Hepatocyte (in vitro differentiated cells): Measurements from ENCODE around the gene STYK1. TPM values are rescaled to one million over a fixed set of nuclear protein-coding genes. Genes with fewer than 3 reads are reported as not detected.

Experiments used
- DNase-seq: peaks from one replicate; pipeline ENCODE4 v3.0.0-alpha.2; 2016; ENCODE audit warnings: low spot score
- H2AFZ ChIP-seq: fragments of 200-600 bp; sonication (generic); 2 replicates; pipeline ENCODE4 v1.6.0; 2016; ENCODE audit warnings: antibody characterized with exemption, mild to moderate bottlenecking
- H3K27ac ChIP-seq: fragments of 200-600 bp; sonication (generic); 2 replicates; pipeline ENCODE4 v1.5.1; 2016; ENCODE audit warnings: mild to moderate bottlenecking
- H3K27me3 ChIP-seq: fragments of 200-600 bp; sonication (generic); 2 replicates; pipeline ENCODE4 v1.6.1; 2016
- H3K36me3 ChIP-seq: fragments of 200-600 bp; sonication (generic); replicated peaks from 2 replicates; pipeline ENCODE4 v1.5.1; 2016; ENCODE audit warnings: low read depth; ENCODE audit not compliant: insufficient read depth
- H3K4me1 ChIP-seq: fragments of 200-600 bp; sonication (generic); 2 replicates; pipeline ENCODE4 v1.5.1; 2016; ENCODE audit warnings: mild to moderate bottlenecking, moderate library complexity; ENCODE audit not compliant: insufficient read depth
- H3K4me2 ChIP-seq: fragments of 200-600 bp; sonication (generic); 2 replicates; pipeline ENCODE4 v1.6.0; 2016
- H3K4me3 ChIP-seq: fragments of 200-600 bp; sonication (generic); 2 replicates; pipeline ENCODE4 v1.5.1; 2016; ENCODE audit warnings: mild to moderate bottlenecking
- H3K79me2 ChIP-seq: fragments of 200-600 bp; sonication (generic); 2 replicates; pipeline ENCODE4 v1.6.0; 2017; ENCODE audit warnings: mild to moderate bottlenecking
- H3K9me2 ChIP-seq: fragments of 200-600 bp; sonication (generic); replicated peaks from 2 replicates; pipeline ENCODE4 v1.6.0; 2017; ENCODE audit warnings: mild to moderate bottlenecking; ENCODE audit not compliant: insufficient read depth
- H3K9me3 ChIP-seq: fragments of 200-600 bp; sonication (generic); 2 replicates; pipeline ENCODE4 v1.5.1; 2016; ENCODE audit warnings: low read depth, mild to moderate bottlenecking
- H4K20me1 ChIP-seq: fragments of 200-600 bp; sonication (generic); 2 replicates; pipeline ENCODE4 v1.6.0; 2016; ENCODE audit warnings: mild to moderate bottlenecking; ENCODE audit not compliant: insufficient read depth, poor library complexity, severe bottlenecking
- CTCF ChIP-seq: fragments of 200-600 bp; sonication (generic); IDR thresholded peaks from 2 replicates; pipeline ENCODE4 v1.5.1; 2016; ENCODE audit warnings: antibody characterized with exemption, mild to moderate bottlenecking; ENCODE audit not compliant: poor library complexity
- EZH2 ChIP-seq: fragments of 200-600 bp; sonication (generic); IDR thresholded peaks from 2 replicates; pipeline ENCODE4 v1.6.1; 2016; ENCODE audit warnings: antibody characterized with exemption, mild to moderate bottlenecking, borderline replicate concordance
- EZH2phosphoT487 ChIP-seq: fragments of 200-600 bp; sonication (generic); IDR thresholded peaks from one replicate; pipeline ENCODE4 v1.6.1; 2018; ENCODE audit warnings: antibody characterized with exemption, mild to moderate bottlenecking, low read depth, moderate library complexity; ENCODE audit not compliant: unreplicated experiment, severe bottlenecking
- WGBS: methylation state at CpG from one replicate; pipeline ENCODE4 v1.1.6; 2016; ENCODE audit warnings: low lambda C conversion rate; ENCODE audit errors: missing lambda C conversion rate; 5-methylcytosine and 5-hydroxymethylcytosine counted together
- polyA plus RNA-seq: library from polyadenylated mRNA; unstranded; fragments of >200 nt; fragmentation: Nextera tagmentation; extraction: Ambion mirVana; gene quantifications from 2 replicates; pipeline ENCODE4 v1.2.1, GENCODE V29; 2016
- total RNA-seq: library from RNA; depleted of rRNA; stranded (reverse); fragments of >200 nt; gene quantifications from 2 replicates; pipeline ENCODE4 v1.2.3, GENCODE V29; 2014

STYK1 gene
- total and polyA plus RNA-seq, 2 experiments from 2014 or later: 0.58 to 3.6 TPM

- 89% methylated on average over 1 of the region's 1 CpG for WGBS
- H2AFZ ChIP-seq: no peak overlapping the region
- peaks cover 3% of the 10 kb centered on the region for H3K27me3 ChIP-seq
- TF ChIP-seq EZH2 (no peak), CTCF (no peak), EZH2phosphoT487 (no peak)
- H4K20me1 ChIP-seq: no peaks in the 10 kb centered on the region
- H3K4me1 ChIP-seq: no peaks in the 10 kb centered on the region
- no peaks in the 10 kb centered on the region for H3K36me3 ChIP-seq
- H3K4me2 ChIP-seq: no peak overlapping the region
- H3K9me3 ChIP-seq: no peaks in the 10 kb centered on the region
- no peaks in the 10 kb centered on the region for H3K79me2 ChIP-seq
- no peak for DNase-seq
- no peak overlapping the region for H3K27ac ChIP-seq
- no peak overlapping the region for H3K4me3 ChIP-seq
- H3K9me2 ChIP-seq: no peaks in the 10 kb centered on the region
Measured at GRCh38 chr12:10621278-10621677, 52.6 kb downstream of the STYK1 start.

DNA sequence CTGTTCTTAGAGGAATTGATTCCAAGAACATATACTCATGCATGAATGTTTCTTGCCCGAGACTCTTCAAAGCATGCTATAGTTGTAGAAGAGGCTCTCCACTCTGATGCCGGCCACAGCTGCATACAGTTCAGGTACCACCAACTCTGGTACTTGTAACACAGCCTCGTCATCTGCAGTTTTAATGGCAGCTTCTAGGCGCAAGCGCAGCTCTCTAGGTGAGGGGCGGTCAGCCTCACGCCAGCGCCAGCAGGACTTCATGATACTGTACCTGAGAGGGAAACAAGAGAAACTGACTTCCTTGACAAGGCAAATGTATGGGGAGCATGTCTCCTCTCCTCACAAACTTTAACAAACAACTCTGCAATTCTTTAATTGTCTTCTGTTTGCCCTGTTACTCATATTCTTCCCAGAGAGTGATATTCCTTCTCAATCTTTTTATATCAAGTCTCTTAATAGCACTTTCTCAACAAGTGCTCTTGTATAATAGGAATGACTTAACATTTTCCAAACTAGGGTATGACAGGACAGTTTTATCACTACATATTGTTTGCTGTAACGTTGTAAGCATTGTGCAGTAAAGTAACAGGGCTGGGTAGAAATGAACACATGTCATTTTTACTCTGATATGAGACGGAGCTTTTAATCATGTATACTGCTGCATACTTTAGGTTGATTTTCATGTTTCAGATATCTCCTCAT, 53.6 kb downstream of the STYK1 start:
- H3K4me1 ChIP-seq: no peaks in the 10 kb centered on the region
- 89% methylated on average over 10 of the region's 10 CpGs for WGBS
- DNase-seq: no peak
- H3K4me3 ChIP-seq: no peak overlapping the region
- H3K9me3 ChIP-seq: no peaks in the 10 kb centered on the region
- H3K36me3 ChIP-seq: no peaks in the 10 kb centered on the region
- H3K27ac ChIP-seq: no peak overlapping the region
- no peaks in the 10 kb centered on the region for H4K20me1 ChIP-seq
- peaks cover 3% of the 10 kb centered on the region for H3K27me3 ChIP-seq
- H3K9me2 ChIP-seq: no peaks in the 10 kb centered on the region
- no peaks in the 10 kb centered on the region for H3K79me2 ChIP-seq
- no peak overlapping the region for H3K4me2 ChIP-seq
- H2AFZ ChIP-seq: no peak overlapping the region
- TF ChIP-seq CTCF (no peak), EZH2 (no peak), EZH2phosphoT487 (no peak)

- Histone ChIP-seq H3K9me2 (no peaks in the 10 kb centered on the region), H3K4me2 (no peak overlapping the region), H3K36me3 (no peaks in the 10 kb centered on the region), H3K27me3 (peaks cover 3% of the 10 kb centered on the region), H3K4me1 (no peaks in the 10 kb centered on the region), H3K79me2 (no peaks in the 10 kb centered on the region), H3K4me3 (no peak overlapping the region), H4K20me1 (no peaks in the 10 kb centered on the region), H3K27ac (no peak overlapping the region), H2AFZ (no peak overlapping the region), H3K9me3 (no peaks in the 10 kb centered on the region)
- no peak for DNase-seq
- WGBS: 90% methylated on average over 5 of the region's 5 CpGs
- no peak for TF ChIP-seq EZH2phosphoT487
Measured at GRCh38 chr12:10618338-10618987, 55.4 kb downstream of the STYK1 start.

DNA sequence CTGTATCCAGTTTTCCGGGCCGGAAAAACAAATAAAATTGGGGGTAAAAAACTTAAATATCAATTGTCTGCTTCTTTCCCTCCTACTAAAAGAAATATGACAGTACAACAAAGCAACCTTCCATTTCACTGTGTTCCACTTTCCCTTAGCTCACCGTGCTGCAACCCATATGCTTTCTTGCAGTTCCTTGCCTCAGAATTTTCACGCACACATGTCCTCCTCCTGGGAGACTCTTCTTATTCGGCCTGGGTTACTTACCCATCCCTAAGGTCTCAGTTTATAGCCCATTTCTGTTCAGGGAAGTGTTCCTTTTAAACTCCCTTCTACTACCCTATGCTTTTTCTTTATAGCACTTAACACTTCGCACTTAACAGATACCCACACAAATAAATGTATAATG, 56.0 kb downstream of the STYK1 start:
- Histone ChIP-seq H3K4me1 (no peaks in the 10 kb centered on the region), H4K20me1 (no peaks in the 10 kb centered on the region), H2AFZ (no peak overlapping the region), H3K36me3 (no peaks in the 10 kb centered on the region), H3K79me2 (peaks cover 4% of the 10 kb centered on the region), H3K9me2 (no peaks in the 10 kb centered on the region), H3K27ac (no peak overlapping the region), H3K4me3 (no peak overlapping the region), H3K4me2 (no peak overlapping the region), H3K9me3 (no peaks in the 10 kb centered on the region), H3K27me3 (peaks cover 3% of the 10 kb centered on the region)
- no peak for TF ChIP-seq EZH2
- no peak for TF ChIP-seq EZH2phosphoT487
- TF ChIP-seq CTCF: no peak
- WGBS: 87% methylated on average over 6 of the region's 6 CpGs
- DNase-seq: no peak
